H54 (cell line): ENCODE measurements around the gene IL2RG.
A peak's percentile ranks its signal among the peaks of the same experiment; 100 is the strongest.

ENCODE experiments used
- DNase-seq: peaks from one replicate; pipeline ENCODE4 v3.0.0; 2011; ENCODE audit warnings: low spot score, mixed read lengths; ENCODE audit not compliant: insufficient read length
- FAIRE-seq: peaks from 3 replicates; lab custom pipeline; 2011; peaks lifted over from hg19 to GRCh38; lab: Jason Lieb, UNC
- POLR2A ChIP-seq: IDR thresholded peaks from 2 replicates; pipeline ENCODE4 v1.6.1; 2011; ENCODE audit warnings: low read depth, mild to moderate bottlenecking, low read length

Gene IL2RG

GRCh38 chrX:71128166-71128833 is 16.9 kb upstream of the IL2RG start:
- FAIRE-seq: no peak
- peak; percentile 35 for DNase-seq
- TF ChIP-seq POLR2A: no peak

- FAIRE-seq (no peak), DNase-seq (no peak)
- no peak for TF ChIP-seq POLR2A
Observed at GRCh38 chrX:71118985-71119535, 7.7 kb upstream of the IL2RG start.

GRCh38 chrX:71118032-71118984 is 6.9 kb upstream of the IL2RG start, which contains the start of gene MED12:
Gene MED12 (plus strand): TSS chrX:71118596. CDS start chrX:71118755, 159 bp downstream.
- peak; percentile 59 for DNase-seq
- FAIRE-seq: no peak

GRCh38 chrX:71117358-71117757 is 6.0 kb upstream of the IL2RG start:
- FAIRE-seq (no peak), DNase-seq (no peak)
- no peak for TF ChIP-seq POLR2A

More at GRCh38 chrX:71118032-71118984, 6.9 kb upstream of the IL2RG start, which contains the start of gene MED12:
- TF ChIP-seq POLR2A: peak; percentile 31

- no peak for TF ChIP-seq POLR2A
- no peak for DNase-seq
- no peak for FAIRE-seq
Observed at GRCh38 chrX:71111921-71112431, 599 bp upstream of the IL2RG start.

GRCh38 chrX:71109051-71109450 is 2.3 kb downstream of the IL2RG start:
- no peak for FAIRE-seq
- no peak for DNase-seq
- TF ChIP-seq POLR2A: no peak

GRCh38 chrX:71107762-71108360 is 3.5 kb downstream of the IL2RG start:
- no peak for TF ChIP-seq POLR2A
- FAIRE-seq (no peak), DNase-seq (no peak)

GRCh38 chrX:71107245-71107644 is 4.1 kb downstream of the IL2RG start:
- FAIRE-seq: no peak
- TF ChIP-seq POLR2A: no peak
- DNase-seq: no peak

GRCh38 chrX:71106427-71106826 is 5.0 kb downstream of the IL2RG start, which contains the start of gene CXorf65:
Gene CXorf65 (minus strand): TSS chrX:71106740. CDS start chrX:71106556, 184 bp downstream.
- FAIRE-seq (no peak), DNase-seq (no peak)
- TF ChIP-seq POLR2A: no peak

- DNase-seq (no peak), FAIRE-seq (no peak)
- TF ChIP-seq POLR2A: no peak
Observed at GRCh38 chrX:71105628-71106027, 5.7 kb downstream of the IL2RG start.

GRCh38 chrX:71103110-71103983 is 8.0 kb downstream of the IL2RG start:
- DNase-seq (no peak), FAIRE-seq (no peak)
- TF ChIP-seq POLR2A: no peak

- DNase-seq (no peak), FAIRE-seq (no peak)
- TF ChIP-seq POLR2A: no peak
Observed at GRCh38 chrX:71102292-71102691, 9.1 kb downstream of the IL2RG start.
